Colonic mucosa (tissue), 4 donors: Measurements from ENCODE around the gene AGBL1. TPM values are rescaled to one million over a fixed set of nuclear protein-coding genes. Genes with fewer than 3 reads are reported as not detected.
"Not testable (repeated sequence)": the region's sequence is repeated elsewhere in the genome, so short reads cannot be mapped to it uniquely, and the experiment has no call there.

ENCODE experiments used
- DNase-seq: peaks from one replicate; pipeline ENCODE4 v3.0.0-alpha.2; 2020
- H3K27ac ChIP-seq: fragments of 200-600 bp; one replicate; pipeline ENCODE4 v1.8.0; 2021
- H3K27me3 ChIP-seq: fragments of 200-600 bp; one replicate; pipeline ENCODE4 v1.8.0; 2021
- H3K36me3 ChIP-seq: fragments of 200-600 bp; one replicate; pipeline ENCODE4 v1.8.0; 2021
- H3K4me1 ChIP-seq: fragments of 200-600 bp; one replicate; pipeline ENCODE4 v1.8.0; 2021; ENCODE audit warnings: mild to moderate bottlenecking
- H3K4me3 ChIP-seq: fragments of 200-600 bp; one replicate; pipeline ENCODE4 v1.8.0; 2021
- H3K9ac ChIP-seq, 2 donors: one replicate each; pipeline ENCODE4 v1.7.0; 2013; ENCODE audit warnings: control low read depth in 2 of 2, low read depth in 2 of 2, low read length in 2 of 2
- H3K9me3 ChIP-seq: fragments of 200-600 bp; one replicate; pipeline ENCODE4 v1.8.0; 2021
- CTCF ChIP-seq: fragments of 200-600 bp; IDR thresholded peaks from one replicate; pipeline ENCODE4 v1.8.0; 2022; ENCODE audit warnings: antibody characterized with exemption, mild to moderate bottlenecking
- intact Hi-C: fragments of 100-400 bp; cut with DNase I; formaldehyde crosslinking; loops from one replicate; pipeline ENCODE4 v1.14.1; 2022
- total RNA-seq, 2 donors: library from RNA; stranded (reverse); fragmentation: NEBNext Ultra II Directional in 1 of 2; extraction: Animal tissue kit (Norgen Biotek cat#: 25700) in 1 of 2; gene quantifications; one replicate each; pipeline ENCODE4 v1.2.1, GENCODE V29; 2021
- donor health status: healthy.
- donor health status: DM: no; HTN: no; CAD: no.
- donor health status: DM: no; HTN: no; CAD: no.

The AGBL1 gene
- total RNA-seq, 2 donors from 2014 or later, result 0.10 to 0.24 TPM

- no peak overlapping the region for H3K4me3 ChIP-seq
- no peaks in the 10 kb centered on the region for H3K27me3 ChIP-seq
- H3K9me3 ChIP-seq, result no peaks in the 10 kb centered on the region
- H3K36me3 ChIP-seq, result no peaks in the 10 kb centered on the region
- no peak for DNase-seq
- H3K9ac ChIP-seq, result no peak overlapping the region
- no peaks in the 10 kb centered on the region for H3K4me1 ChIP-seq
- intact Hi-C loops, result no loop called here
- no peak for TF ChIP-seq CTCF
- H3K27ac ChIP-seq, result no peak overlapping the region
Measured at GRCh38 chr15:86877171-86877631, 797.5 kb downstream of the AGBL1 start.

- H3K9ac ChIP-seq, H3K27ac ChIP-seq, H3K4me3 ChIP-seq, H3K4me1 ChIP-seq, H3K36me3 ChIP-seq, H3K27me3 ChIP-seq, intact Hi-C loops, H3K9me3 ChIP-seq, DNase-seq: not testable (repeated sequence)
Measured at GRCh38 chr15:86878844-86879243, 799.2 kb downstream of the AGBL1 start.

GRCh38 chr15:86879250-86880229, 799.9 kb downstream of the AGBL1 start:
- Histone ChIP-seq H3K36me3 (no peaks in the 10 kb centered on the region), H3K9ac (no peak overlapping the region), H3K9me3 (no peaks in the 10 kb centered on the region), H3K4me3 (no peak overlapping the region), H3K4me1 (no peaks in the 10 kb centered on the region), H3K27ac (no peak overlapping the region), H3K27me3 (no peaks in the 10 kb centered on the region)
- TF ChIP-seq CTCF, result no peak
- intact Hi-C loops, result no loop called here
- DNase-seq, result no peak

GRCh38 chr15:86885616-86886015, 805.9 kb downstream of the AGBL1 start:
- intact Hi-C loops, result no loop called here
- H3K36me3 ChIP-seq, result no peaks in the 10 kb centered on the region
- H3K9me3 ChIP-seq, result no peaks in the 10 kb centered on the region
- TF ChIP-seq CTCF, result no peak
- no peak overlapping the region for H3K27ac ChIP-seq
- DNase-seq, result no peak
- H3K4me3 ChIP-seq, result no peak overlapping the region
- H3K27me3 ChIP-seq, result no peaks in the 10 kb centered on the region
- no peaks in the 10 kb centered on the region for H3K4me1 ChIP-seq
- H3K9ac ChIP-seq, result no peak overlapping the region

- no peak for TF ChIP-seq CTCF
- no peak for DNase-seq
- Histone ChIP-seq H3K9ac (no peak overlapping the region), H3K4me3 (no peak overlapping the region), H3K36me3 (no peaks in the 10 kb centered on the region), H3K27me3 (no peaks in the 10 kb centered on the region), H3K27ac (no peak overlapping the region), H3K9me3 (no peaks in the 10 kb centered on the region), H3K4me1 (no peaks in the 10 kb centered on the region)
- intact Hi-C loops, result no loop called here
Measured at GRCh38 chr15:86892774-86893449, 813.2 kb downstream of the AGBL1 start.
